Right lobe of liver (tissue), 4 donors: Measurements from ENCODE around the gene SH3BP2.

Source experiments
- POLR2A ChIP-seq: fragments of 450-650 bp; IDR thresholded peaks from one replicate; pipeline ENCODE4 v1.6.1; 2017; ENCODE audit warnings: antibody characterized with exemption, mild to moderate bottlenecking
- TF ChIP-seq, protein P1 (sequence below), 4 donors: fragments of 200-600 bp in 3 of 4; fragments of 450-650 bp in 1 of 4; IDR thresholded peaks; one replicate each; pipeline versions ENCODE4 v1.5.1 to v1.8.0; 2016 to 2022; ENCODE audit warnings: antibody characterized with exemption in 4 of 4, mild to moderate bottlenecking in 2 of 4
- donor health status: DM: no; HTN: no; CAD: no.
- donor health status: DM: no; HTN: no; CAD: no.
- donor health status: DM: no; HTN: yes; CAD: no.

GRCh38 chr4:2791518-2792395, 1.1 kb upstream of the SH3BP2 start:
- TF ChIP-seq, protein P1, sequence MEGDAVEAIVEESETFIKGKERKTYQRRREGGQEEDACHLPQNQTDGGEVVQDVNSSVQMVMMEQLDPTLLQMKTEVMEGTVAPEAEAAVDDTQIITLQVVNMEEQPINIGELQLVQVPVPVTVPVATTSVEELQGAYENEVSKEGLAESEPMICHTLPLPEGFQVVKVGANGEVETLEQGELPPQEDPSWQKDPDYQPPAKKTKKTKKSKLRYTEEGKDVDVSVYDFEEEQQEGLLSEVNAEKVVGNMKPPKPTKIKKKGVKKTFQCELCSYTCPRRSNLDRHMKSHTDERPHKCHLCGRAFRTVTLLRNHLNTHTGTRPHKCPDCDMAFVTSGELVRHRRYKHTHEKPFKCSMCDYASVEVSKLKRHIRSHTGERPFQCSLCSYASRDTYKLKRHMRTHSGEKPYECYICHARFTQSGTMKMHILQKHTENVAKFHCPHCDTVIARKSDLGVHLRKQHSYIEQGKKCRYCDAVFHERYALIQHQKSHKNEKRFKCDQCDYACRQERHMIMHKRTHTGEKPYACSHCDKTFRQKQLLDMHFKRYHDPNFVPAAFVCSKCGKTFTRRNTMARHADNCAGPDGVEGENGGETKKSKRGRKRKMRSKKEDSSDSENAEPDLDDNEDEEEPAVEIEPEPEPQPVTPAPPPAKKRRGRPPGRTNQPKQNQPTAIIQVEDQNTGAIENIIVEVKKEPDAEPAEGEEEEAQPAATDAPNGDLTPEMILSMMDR (IDR thresholded peaks at IDR 0.05) = no peak
- TF ChIP-seq POLR2A = peak; percentile 23
